HG03196 (cell line): Measurements from ENCODE around the gene TSKS.

Experiments used
- ATAC-seq: cut with Tn5 transposase; IDR thresholded peaks from one replicate; pipeline ENCODE4 v1.9.1; 2021; ENCODE audit not compliant: unreplicated experiment

TSKS gene, protein sequence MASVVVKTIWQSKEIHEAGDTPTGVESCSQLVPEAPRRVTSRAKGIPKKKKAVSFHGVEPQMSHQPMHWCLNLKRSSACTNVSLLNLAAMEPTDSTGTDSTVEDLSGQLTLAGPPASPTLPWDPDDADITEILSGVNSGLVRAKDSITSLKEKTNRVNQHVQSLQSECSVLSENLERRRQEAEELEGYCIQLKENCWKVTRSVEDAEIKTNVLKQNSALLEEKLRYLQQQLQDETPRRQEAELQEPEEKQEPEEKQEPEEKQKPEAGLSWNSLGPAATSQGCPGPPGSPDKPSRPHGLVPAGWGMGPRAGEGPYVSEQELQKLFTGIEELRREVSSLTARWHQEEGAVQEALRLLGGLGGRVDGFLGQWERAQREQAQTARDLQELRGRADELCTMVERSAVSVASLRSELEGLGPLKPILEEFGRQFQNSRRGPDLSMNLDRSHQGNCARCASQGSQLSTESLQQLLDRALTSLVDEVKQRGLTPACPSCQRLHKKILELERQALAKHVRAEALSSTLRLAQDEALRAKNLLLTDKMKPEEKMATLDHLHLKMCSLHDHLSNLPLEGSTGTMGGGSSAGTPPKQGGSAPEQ

DNA sequence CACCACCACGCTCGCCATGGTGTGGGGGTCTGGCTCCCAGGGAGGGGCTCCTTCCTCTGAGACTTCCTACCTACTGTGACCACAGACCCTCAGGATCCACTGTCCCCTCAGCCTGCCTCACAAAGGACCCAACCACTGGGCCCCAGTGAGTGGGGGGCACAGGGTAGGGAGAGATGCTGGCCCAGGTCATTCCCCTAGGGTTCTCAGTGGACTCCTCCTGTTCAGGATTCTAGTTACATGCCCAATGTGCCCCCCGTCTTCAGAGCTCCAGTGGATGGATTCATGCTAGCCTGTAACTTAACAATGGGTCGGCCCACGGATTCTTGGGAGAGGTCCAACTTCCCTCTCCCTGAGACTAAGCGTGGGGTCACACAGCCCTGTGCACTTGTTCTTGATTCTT, at the start of gene TSKS:
Gene TSKS, minus strand, starts transcription at position 77 of the 400 bp plus-strand sequence. Its CDS starts 59 bp downstream, at position 18.
- no peak for ATAC-seq

DNA sequence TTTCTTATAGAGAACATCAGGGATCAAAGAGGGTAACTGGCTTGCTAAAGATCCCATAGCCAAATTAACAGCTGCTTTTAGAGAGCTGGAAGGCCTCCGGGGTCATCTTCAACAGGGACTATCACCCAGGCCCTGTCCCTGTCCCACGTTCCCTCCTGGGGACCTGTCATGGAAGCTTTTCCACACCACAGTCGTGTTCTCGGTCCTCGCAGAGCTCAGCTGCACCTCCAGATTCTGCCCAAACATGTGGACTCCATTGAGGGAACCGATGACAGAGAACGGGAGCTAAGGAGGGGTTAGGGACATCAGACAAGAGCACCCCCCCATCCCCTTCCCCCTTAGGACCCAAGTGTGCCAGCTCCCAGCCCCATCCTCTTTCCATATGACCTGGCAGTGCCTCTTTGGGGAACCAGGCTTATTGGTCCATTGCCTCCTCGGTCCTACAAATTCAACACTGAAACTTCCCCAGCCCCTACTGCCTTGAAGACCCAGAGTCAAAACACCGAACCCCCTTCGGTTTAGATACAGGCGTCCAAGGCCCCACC, 49.4 kb upstream of the TSKS start:
- no peak for ATAC-seq

DNA sequence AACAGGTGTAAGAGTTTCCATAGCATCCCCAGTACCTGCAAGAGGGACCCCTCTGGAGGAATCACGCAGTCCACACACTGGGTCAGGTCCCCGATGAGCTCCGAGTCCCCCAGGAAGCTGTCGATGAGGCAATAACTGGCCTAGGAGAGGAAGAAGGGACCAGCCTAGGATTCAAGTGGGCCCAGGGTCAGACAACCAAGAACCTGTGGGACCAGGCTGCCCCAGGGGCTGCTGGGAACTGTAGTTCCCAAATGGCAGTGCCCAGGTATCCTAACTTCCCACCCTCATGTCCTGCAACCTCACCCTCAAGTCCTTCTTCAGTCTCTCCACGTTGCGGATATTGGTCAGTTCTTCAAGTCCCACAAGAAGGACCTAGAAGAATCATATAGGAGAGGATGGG, 48.2 kb upstream of the TSKS start:
- ATAC-seq, result no peak

DNA sequence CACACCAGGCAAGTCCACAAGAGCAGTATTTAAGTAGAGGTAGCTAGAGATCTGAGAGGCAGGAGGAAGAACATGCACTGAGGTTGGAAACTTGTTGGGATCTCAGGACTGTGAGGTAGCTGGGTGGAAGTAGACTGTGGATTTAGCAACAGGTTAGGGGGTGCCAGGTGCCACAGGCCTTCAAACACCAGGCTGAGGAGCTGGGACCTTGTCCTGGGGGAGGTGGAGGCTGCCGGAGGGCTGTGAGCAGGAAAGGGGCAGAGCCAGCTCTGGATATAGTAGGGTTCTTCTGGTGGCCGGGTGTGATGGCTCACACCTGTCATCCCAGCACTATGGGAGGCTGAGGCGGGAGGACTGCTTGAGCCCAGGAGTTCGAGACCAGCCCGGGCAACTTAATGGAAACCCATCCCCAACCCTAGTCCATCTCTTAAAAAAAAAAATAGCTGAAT, 46.9 kb upstream of the TSKS start:
- ATAC-seq, result no peak

DNA sequence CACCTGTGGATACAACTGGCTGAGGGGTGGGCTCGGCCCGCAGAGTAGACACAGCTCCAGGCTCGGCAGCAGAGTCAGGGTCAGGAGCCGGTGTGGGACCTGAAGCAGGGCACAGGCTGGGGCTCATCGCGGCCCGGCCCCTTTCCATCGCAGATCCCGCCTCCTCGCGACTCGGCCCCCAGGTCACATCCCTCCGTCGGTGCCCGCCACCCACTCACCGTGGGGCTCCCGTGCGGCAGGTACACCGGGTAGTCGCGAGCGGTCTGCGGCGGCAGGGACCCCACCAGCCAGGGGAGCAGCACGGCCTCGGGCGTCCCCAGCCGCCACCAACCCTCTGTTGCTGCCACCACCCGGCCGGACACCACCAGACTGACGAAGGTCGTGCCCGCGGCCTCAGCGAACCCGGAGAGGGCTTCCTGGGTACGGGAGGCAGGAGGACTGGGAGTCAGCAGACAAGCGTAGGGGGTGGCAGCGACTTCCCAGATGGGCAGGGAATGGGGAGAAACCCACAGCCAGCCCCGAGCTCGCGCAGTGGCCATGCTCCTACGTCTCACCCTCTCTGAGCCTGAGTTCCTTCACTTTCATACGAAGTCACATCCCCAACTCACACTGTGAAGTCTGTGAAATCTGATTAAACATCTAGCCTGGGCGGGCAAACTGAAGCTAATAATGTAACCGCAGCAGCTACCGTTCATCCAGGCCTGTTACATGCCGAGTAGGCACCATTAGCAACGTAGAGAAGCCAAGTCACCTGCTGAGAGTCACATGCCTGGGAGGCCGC, 46.2 kb upstream of the TSKS start:
- ATAC-seq, result no peak

DNA sequence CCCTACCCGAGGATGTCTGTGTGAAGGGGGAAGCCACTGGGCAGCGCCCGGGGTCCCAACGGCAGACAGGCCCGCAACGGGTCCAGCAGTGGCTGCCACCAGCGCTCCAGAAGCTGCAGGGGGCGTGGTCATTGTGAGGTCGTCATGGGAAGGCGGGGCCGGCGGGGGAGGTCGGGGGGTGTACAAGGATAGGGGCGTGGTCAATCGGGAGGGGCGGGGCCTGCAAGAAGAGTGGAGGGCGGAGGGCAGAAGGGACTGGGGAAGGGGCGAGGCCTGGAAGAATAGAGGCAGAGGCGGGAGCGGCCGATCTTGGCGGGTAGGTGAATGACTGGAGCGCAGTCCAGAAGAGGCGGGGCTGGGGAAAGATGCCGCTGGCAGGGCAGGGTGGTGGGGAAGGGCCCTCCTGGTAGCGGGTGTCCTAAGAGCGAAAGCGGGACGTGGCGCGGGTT, 45.6 kb upstream of the TSKS start:
- ATAC-seq, result no peak

DNA sequence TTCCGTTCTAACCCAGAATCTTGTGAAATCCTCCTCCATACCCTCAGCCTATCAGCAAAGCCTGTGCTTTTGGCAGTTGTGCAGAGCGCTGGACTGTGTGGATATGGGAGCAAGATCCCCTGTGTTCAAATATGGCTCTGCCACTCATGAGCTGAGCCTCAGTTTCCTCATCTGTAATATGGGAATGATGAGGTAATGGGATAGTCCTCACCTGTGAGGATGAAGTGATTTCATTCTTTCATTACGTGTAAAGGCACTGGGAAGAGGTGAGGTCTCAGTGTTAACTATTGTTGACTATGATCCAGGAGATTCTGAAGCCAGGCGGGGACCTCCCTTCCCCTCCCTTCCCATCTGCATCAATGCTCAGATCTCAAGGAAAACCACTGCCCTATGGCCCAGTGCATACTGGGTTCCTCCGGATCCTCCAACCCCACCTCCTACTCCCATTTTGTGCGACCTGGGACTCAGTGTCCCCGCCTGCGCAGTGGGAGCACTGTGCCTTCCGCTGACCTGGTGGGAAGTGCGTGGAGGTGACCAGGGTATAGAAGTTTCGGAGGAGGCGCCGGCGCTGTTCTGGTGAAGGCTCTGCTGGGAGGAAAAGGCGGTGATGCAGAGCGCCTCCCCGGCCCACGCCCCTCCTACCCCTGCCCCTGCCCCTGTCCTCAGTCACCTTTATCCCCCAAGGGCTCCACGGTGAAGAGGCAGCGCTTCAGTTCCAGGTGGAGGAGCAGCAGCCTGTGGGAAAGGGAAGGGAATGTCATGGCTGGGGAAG, 45.0 kb upstream of the TSKS start:
- ATAC-seq, result no peak

DNA sequence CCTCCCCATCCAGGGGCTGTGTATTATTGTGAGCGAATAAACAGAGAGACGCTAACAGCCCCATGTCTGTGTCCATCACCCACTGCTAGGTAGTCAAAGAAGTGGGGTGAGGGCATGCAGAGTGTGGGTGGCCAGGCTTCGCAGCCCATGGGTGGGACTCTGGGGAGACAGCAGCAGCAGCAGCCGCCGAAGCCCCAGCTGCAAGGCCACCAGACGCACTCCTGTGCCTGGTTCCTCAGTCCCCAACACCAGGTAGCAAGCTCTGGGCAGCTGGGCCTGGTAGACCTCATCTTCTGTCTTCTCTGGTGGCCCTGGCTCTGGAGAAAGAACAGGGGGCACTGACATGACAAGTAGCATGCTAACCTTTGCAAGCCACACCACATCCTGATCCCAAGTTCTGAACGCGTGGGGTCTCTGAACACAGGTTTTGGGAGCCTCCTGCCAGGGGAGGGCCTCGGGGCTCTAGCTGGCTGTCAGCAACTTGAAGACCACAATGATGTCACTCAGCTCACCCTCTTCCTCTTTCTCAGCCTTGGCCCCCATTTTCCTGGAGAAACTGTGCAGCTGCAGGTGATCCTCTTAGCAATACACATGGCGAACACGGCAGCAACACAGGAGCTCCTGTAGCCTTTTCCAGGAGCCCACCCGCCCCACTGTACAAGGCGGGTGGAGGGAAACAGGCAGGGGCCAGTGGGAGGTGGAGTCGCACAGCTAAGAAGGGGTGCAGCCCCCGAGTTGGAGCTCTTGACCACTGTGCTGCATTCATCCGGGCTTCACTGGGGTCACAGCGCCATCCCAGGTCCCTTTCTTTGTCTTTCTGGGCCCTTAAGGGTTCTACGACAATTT, 44.2 kb upstream of the TSKS start:
- ATAC-seq, result no peak

DNA sequence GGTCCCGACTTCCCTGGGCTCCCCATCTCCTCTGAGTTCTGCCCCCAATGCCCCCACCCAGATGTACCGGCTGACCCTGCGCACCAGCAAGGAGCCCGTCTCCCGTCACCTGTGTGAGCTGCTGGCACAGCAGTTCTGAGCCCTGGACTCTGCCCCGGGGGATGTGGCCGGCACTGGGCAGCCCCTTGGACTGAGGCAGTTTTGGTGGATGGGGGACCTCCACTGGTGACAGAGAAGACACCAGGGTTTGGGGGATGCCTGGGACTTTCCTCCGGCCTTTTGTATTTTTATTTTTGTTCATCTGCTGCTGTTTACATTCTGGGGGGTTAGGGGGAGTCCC, 43.5 kb upstream of the TSKS start:
- no peak for ATAC-seq

DNA sequence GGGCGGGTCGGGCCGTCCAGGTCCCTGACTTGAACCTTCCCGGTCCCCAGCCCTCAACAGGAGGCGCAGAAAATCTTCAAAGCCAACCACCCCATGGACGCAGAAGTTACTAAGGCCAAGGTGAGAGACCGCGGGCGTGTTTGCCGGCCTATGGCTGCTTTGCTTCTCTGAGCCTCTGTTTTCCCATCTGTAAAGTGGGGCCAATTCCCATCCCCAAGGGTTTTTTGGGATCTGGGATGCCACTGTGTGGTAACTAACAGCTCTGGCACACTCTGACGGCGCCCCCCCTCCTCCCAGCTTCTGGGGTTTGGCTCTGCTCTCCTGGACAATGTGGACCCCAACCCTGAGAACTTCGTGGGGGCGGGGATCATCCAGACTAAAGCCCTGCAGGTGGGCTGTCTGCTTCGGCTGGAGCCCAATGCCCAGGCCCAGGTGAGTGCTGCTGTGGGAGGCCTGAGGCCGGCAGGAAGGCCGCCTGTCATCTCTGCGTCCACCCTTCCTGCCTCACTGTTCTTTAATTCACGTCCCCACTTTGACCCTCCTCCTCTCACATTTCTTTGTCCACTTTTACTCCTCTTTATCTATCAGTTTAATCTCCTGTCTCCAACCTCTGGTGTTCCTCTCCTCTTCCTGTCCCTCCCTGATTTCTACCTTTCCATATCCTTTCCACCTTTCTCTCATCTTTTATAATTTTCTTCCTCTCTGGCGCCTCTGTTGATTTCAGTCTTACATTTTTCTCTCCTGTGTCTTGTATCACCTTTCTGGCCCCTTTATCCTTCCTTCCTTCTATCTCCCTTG, 42.9 kb upstream of the TSKS start:
- ATAC-seq, result no peak

DNA sequence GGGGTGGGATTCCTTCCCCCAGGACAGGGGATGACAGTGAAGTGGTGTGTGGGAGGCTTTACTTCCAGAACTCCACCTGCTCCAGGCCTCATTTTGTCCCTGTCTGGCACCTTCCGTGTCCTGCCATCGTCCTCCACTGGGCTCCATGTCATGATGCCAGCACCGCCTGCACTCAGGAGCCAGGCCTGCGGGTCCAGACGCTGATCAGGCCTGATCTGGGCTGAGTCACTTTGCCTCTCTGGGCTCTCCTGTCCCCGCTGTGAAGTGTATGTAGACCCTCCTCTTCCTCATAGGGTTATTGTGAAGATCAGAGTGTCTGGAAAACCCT, 40.4 kb upstream of the TSKS start:
- ATAC-seq, result no peak

DNA sequence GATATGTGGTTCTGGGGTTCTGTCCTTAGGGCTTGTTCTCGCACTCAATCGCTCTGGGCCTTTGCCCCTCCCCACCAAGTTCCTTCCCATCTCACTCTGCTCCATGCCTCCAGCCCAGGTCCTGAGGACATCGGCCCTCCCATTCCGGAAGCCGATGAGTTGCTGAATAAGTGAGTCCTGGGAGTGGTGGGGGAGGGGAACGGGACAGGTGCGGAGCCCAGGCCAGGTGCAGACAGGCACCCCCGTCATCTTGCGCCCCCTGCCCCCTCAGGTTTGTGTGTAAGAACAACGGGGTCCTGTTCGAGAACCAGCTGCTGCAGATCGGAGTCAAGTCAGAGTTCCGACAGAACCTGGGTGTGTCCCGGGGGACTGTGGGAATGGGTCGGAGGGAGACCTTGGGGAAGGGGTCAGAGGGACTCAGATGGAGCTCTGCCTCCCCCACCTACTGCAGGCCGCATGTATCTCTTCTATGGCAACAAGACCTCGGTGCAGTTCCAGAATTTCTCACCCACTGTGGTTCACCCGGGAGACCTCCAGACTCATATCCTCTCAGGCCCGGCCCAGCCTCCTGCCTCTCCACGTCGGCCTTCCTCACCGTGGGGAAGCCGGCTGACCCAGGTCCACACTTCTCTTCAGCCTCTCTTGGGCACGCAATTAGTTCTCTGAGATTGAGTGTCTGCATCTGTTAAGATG, 39.9 kb upstream of the TSKS start:
- no peak for ATAC-seq

DNA sequence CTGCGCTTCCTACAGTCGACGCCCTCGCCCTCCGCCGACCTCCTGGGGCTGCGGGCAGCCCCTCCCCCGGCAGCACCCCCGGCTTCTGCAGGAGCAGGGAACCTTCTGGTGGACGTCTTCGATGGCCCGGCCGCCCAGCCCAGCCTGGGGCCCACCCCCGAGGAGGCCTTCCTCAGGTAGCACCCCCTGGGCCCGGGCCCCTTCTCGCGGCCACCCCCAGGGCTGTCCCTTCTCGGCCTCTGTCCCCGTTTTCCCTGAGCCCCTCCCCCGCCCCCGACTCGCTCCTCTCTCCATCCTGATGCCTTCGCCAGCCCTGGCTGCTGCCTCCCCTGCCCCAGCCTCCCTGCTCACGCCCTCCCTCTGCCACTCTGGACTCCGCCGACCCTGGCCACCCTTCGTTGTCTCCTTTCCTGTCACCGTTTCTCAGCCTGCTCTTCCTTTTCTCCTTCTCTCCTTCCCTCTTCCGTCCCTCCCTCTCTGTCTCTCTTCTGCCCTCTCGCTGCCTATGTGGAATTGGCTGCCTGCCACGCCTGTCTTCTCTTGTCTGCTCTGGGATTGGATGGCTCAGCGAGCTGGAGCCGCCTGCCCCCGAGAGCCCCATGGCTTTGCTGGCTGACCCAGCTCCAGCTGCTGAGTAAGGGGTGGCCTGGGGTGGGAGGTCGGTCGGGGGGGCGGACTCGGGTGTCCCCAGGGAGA, 39.0 kb upstream of the TSKS start:
- no peak for ATAC-seq

DNA sequence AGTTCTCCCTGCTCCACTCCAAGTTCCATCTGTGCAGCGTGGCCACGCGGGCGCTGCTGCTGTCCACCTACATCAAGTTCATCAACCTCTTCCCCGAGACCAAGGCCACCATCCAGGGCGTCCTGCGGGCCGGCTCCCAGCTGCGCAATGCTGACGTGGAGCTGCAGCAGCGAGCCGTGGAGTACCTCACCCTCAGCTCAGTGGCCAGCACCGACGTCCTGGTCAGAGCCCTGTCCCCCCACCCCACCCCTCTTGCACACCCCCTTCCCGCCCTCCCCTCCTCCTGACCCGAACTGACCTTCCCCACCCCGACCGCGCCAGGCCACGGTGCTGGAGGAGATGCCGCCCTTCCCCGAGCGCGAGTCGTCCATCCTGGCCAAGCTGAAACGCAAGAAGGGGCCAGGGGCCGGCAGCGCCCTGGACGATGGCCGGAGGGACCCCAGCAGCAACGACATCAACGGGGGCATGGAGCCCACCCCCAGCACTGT, 38.3 kb upstream of the TSKS start:
- ATAC-seq, result no peak

DNA sequence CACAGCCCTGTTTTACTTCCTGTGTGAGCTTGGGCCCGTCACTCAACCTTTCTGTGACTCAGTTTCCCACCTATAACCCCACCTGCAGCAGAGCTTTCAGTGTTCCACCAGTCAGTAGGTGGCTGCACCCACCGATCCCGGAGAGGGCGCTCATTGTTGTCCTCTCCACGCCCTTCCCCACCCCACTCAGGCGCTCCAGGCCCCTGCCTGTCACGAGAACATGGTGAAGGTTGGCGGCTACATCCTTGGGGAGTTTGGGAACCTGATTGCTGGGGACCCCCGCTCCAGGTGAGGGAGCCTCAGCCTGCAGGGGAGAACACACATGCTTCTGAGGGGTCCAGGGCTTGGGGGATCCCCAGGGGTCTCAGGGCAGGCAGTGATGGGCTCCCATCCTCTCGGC, 37.7 kb upstream of the TSKS start:
- no peak for ATAC-seq

DNA sequence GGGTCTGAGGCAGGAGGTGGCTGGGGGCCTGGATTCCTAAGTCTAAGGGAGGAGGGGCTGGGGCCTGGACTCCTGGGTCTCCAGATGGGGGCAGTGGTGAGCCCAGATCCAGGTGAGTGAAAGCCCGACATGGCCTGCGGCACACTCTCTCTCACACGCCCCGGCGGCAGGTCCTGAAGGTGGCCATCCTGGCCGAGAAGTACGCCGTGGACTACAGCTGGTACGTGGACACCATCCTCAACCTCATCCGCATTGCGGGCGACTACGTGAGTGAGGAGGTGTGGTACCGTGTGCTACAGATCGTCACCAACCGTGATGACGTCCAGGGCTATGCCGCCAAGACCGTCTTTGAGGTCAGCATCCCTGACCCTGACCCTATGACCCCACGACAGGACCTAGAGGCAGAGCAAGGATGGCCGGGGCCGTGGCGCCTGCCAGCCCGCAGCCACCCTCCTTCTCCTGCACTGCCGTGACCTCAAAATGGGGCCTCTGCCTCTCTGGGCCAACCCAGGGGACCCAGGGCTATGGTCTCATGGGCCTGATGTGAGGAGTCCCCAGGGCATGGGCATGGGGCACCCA, 36.8 kb upstream of the TSKS start:
- ATAC-seq, result no peak

DNA sequence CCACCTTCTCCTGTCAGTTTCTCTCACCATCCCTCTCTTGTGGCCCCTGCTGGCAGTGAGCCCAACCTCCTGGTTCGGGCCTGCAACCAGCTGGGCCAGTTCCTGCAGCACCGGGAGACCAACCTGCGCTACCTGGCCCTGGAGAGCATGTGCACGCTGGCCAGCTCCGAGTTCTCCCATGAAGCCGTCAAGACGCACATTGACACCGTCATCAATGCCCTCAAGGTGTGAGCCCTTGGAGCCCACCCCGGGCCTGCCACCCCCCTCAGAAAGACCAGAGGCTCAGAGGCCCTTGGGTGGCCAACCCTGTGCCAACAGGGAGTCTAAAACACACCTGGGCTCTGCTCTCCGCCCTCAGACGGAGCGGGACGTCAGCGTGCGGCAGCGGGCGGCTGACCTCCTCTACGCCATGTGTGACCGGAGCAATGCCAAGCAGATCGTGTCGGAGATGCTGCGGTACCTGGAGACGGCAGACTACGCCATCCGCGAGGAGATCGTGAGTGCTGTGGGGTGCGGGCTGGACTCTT, 36.2 kb upstream of the TSKS start:
- ATAC-seq, result no peak
